ENCODE measurements around the gene XPC.

- TF ChIP-seq NRF1 (IDR thresholded peaks at IDR 0.05; ENCODE audit: low read depth, low read length) (no peak), CTCF (IDR thresholded peaks at IDR 0.05) (no peak)
These were observed 9.0 kb downstream of the XPC start for GRCh38 chr3:14169435-14169834.

All from SK-N-SH (cell line).